ENCODE data around the gene LZTR1.

Gene LZTR1

GRCh38 chr22:20985720-20986119 lies 3.6 kb downstream of the LZTR1 start:
- no peak overlapping the region for H3K9ac ChIP-seq
- no peak overlapping the region for H2AFZ ChIP-seq (ENCODE audit: low read depth)
- no peak overlapping the region for H3K27ac ChIP-seq
- H3K4me3 ChIP-seq (IDR thresholded peaks at IDR 0.05; ENCODE audit: insufficient read depth, low read depth, low read length): no peak overlapping the region
- H3K36me3 ChIP-seq (ENCODE audit: insufficient read depth): no peaks in the 10 kb centered on the region
- H3K27me3 ChIP-seq (ENCODE audit: insufficient read depth, low read depth): no peaks in the 10 kb centered on the region
- TF ChIP-seq, protein P1, sequence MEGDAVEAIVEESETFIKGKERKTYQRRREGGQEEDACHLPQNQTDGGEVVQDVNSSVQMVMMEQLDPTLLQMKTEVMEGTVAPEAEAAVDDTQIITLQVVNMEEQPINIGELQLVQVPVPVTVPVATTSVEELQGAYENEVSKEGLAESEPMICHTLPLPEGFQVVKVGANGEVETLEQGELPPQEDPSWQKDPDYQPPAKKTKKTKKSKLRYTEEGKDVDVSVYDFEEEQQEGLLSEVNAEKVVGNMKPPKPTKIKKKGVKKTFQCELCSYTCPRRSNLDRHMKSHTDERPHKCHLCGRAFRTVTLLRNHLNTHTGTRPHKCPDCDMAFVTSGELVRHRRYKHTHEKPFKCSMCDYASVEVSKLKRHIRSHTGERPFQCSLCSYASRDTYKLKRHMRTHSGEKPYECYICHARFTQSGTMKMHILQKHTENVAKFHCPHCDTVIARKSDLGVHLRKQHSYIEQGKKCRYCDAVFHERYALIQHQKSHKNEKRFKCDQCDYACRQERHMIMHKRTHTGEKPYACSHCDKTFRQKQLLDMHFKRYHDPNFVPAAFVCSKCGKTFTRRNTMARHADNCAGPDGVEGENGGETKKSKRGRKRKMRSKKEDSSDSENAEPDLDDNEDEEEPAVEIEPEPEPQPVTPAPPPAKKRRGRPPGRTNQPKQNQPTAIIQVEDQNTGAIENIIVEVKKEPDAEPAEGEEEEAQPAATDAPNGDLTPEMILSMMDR (conservative IDR thresholded peaks at IDR 0.05; ENCODE audit: low read depth, low read length): no peak
- H3K79me2 ChIP-seq (ENCODE audit: insufficient read depth, low read depth): no peaks in the 10 kb centered on the region
- no peak overlapping the region for H3K4me2 ChIP-seq
- peaks cover 17% of the 10 kb centered on the region for H3K4me1 ChIP-seq (ENCODE audit: low read depth, poor library complexity, severe bottlenecking)
- H4K20me1 ChIP-seq (ENCODE audit: insufficient read depth): no peaks in the 10 kb centered on the region

GRCh38 chr22:20986365-20986764 lies 4.3 kb downstream of the LZTR1 start:
- H3K4me2 ChIP-seq: no peak overlapping the region
- no peaks in the 10 kb centered on the region for H3K27me3 ChIP-seq (ENCODE audit: insufficient read depth, low read depth)
- no peaks in the 10 kb centered on the region for H4K20me1 ChIP-seq (ENCODE audit: insufficient read depth)
- TF ChIP-seq, protein P1 (conservative IDR thresholded peaks at IDR 0.05; ENCODE audit: low read depth, low read length): no peak
- no peak overlapping the region for H2AFZ ChIP-seq (ENCODE audit: low read depth)
- no peak overlapping the region for H3K27ac ChIP-seq
- no peak overlapping the region for H3K4me3 ChIP-seq (IDR thresholded peaks at IDR 0.05; ENCODE audit: insufficient read depth, low read depth, low read length)
- peaks cover 11% of the 10 kb centered on the region for H3K4me1 ChIP-seq (ENCODE audit: low read depth, poor library complexity, severe bottlenecking)
- H3K9ac ChIP-seq: no peak overlapping the region
- no peaks in the 10 kb centered on the region for H3K79me2 ChIP-seq (ENCODE audit: insufficient read depth, low read depth)
- no peaks in the 10 kb centered on the region for H3K36me3 ChIP-seq (ENCODE audit: insufficient read depth)

GRCh38 chr22:20987375-20987774 lies 5.3 kb downstream of the LZTR1 start:
- no peaks in the 10 kb centered on the region for H3K79me2 ChIP-seq (ENCODE audit: insufficient read depth, low read depth)
- H3K9ac ChIP-seq: no peak overlapping the region
- no peaks in the 10 kb centered on the region for H3K36me3 ChIP-seq (ENCODE audit: insufficient read depth)
- no peak overlapping the region for H3K4me2 ChIP-seq
- H3K27me3 ChIP-seq (ENCODE audit: insufficient read depth, low read depth): no peaks in the 10 kb centered on the region
- TF ChIP-seq, protein P1 (conservative IDR thresholded peaks at IDR 0.05; ENCODE audit: low read depth, low read length): no peak
- H3K4me1 ChIP-seq (ENCODE audit: low read depth, poor library complexity, severe bottlenecking): peaks cover 9% of the 10 kb centered on the region
- no peak overlapping the region for H3K4me3 ChIP-seq (IDR thresholded peaks at IDR 0.05; ENCODE audit: insufficient read depth, low read depth, low read length)
- H4K20me1 ChIP-seq (ENCODE audit: insufficient read depth): no peaks in the 10 kb centered on the region
- H3K27ac ChIP-seq: no peak overlapping the region
- no peak overlapping the region for H2AFZ ChIP-seq (ENCODE audit: low read depth)

DNA sequence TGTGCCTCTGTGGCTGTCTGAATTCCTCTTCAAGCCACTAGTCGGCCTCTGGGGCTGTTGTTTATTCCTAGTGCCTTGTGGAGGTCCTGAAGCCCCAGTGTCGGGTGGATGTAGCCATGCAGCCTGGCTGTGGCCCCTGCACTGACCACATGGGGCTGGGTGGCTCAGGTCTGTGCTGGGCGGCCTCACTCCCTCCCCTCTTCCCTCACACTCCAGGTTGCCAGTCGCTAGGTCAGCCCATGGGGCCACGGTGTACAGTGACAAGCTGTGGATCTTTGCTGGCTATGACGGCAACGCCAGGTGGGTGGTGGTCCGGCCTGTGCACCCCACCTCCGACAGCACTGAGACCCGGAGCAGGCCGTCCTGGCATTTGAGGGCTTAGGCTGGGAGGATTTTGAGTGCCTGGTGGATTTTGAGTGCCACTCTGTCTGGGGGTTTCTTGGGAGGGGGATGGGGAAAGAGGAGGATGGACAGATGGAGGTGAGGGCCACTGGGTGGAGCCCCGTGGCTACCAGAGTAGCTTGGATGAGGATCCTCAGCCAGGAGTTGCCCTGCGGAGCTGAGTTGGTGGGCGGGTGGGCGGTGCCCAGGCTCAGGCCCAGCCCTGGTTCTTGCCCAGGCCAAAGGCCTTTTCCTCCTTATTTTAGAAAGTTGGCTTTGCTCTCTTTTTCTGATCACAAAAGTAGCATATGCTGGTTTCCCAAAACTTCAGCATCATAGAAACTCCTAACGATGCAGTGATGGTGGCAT lies 6.7 kb downstream of the LZTR1 start:
- Histone ChIP-seq H3K4me2 (no peak overlapping the region), H3K36me3 (ENCODE audit: insufficient read depth) (no peaks in the 10 kb centered on the region), H3K4me1 (ENCODE audit: low read depth, poor library complexity, severe bottlenecking) (no peaks in the 10 kb centered on the region), H2AFZ (ENCODE audit: low read depth) (no peak overlapping the region), H3K27ac (no peak overlapping the region), H3K9ac (no peak overlapping the region), H3K27me3 (ENCODE audit: insufficient read depth, low read depth) (no peaks in the 10 kb centered on the region), H4K20me1 (ENCODE audit: insufficient read depth) (no peaks in the 10 kb centered on the region), H3K79me2 (ENCODE audit: insufficient read depth, low read depth) (no peaks in the 10 kb centered on the region), H3K4me3 (IDR thresholded peaks at IDR 0.05; ENCODE audit: insufficient read depth, low read depth, low read length) (no peak overlapping the region)
- TF ChIP-seq, protein P1 (conservative IDR thresholded peaks at IDR 0.05; ENCODE audit: low read depth, low read length): no peak

Measured in KMS-11 (cell line).